ENCODE results near the gene NAT16.
"Not testable (repeated sequence)": the region's sequence is repeated elsewhere in the genome, so short reads cannot be mapped to it uniquely, and the experiment has no call there.

Gene NAT16

DNA sequence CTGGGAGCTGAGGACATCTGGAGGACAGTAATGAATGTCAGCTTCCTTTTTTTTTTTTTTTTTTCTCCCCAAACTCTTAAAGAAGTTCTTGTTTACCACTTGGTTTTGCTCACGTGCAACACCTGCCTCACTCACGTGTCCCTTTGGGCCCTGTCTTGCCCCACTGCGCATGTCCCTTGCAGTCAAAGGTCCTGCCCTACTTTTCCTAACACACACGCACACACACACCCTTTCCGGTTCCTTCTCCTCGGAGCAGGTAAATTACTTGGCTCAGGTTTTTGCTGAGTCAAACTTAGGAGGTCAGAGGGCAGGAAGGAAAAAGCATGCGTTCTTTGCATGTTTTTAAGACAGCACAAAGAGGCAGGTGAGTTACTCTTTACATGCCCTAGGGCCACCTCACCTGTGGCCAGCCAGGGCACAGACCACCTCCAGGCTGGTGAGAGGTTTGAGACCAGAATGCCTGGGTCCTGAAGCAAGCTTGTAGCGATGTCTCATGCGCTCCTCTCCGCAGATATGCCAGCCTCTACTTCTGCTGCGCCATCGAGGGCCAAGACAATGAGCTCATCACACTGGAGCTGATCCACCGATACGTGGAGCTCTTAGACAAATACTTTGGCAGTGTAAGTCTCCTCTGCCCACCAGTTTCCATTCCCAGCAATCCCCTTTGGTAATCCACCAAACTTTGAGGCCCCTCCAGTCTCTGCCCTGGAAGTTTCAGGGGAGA is 23.1 kb downstream of the NAT16 start:
- no peak for DNase-seq

DNA sequence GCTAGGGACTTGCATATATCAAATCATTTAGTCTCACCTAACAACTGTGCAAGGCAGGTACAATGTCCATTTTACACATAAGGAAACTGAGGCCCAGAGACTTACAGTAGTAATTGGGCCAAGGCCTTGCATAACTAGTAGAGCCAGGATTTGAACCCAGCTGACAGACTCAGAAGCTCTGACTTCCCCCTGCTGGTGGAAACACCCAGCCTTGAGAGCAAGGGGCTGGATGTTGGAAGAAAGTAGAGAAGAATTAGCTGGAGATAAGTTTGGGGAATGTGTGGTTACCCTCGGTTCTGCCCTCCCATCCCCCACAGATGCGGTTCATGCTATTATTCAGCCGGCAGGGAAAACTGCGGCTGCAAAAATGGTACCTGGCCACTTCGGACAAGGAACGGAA is 23.8 kb downstream of the NAT16 start:
- no peak for DNase-seq

DNA sequence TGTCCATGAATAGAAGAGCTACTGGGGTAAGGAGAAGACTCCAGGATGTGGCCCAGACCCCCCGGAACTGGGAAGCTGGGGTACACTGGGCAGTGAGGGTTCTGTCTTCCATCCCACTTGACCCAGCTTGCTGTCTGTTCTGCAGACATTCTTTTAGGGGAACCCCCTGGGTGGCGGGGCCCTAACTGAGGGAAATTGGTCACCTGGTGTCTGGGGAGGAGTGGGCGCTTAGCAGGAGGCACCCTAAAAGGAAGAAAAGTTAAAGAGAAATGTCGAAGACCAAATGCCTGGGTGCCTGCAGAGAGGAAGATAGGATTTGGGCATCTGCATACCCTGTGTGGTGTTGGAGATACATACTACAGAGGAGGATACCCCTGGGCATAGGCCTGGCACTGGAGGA is 24.8 kb downstream of the NAT16 start:
- no peak for DNase-seq

DNA sequence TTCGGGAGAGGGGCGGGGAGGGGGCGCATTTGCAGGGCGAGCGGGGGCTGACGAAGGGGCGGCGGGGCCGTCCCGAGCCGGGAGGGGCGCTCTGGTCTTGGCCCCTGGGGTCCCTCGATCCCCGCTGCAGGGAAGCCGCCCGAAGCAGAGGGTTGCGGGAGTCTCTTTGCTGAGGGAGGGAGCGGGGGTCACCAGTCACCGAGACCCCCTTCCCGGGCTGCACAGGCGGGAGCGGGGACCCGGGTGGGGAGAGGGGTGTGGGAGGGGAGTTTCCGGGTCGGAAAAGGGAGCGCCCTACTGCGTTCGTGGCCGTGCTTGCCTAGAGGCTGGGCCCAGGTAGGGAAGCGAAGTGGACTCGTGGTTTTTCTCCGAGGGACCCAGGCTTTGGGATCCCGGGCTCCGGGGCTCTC is 25.4 kb downstream of the NAT16 start:
- no peak for DNase-seq

DNA sequence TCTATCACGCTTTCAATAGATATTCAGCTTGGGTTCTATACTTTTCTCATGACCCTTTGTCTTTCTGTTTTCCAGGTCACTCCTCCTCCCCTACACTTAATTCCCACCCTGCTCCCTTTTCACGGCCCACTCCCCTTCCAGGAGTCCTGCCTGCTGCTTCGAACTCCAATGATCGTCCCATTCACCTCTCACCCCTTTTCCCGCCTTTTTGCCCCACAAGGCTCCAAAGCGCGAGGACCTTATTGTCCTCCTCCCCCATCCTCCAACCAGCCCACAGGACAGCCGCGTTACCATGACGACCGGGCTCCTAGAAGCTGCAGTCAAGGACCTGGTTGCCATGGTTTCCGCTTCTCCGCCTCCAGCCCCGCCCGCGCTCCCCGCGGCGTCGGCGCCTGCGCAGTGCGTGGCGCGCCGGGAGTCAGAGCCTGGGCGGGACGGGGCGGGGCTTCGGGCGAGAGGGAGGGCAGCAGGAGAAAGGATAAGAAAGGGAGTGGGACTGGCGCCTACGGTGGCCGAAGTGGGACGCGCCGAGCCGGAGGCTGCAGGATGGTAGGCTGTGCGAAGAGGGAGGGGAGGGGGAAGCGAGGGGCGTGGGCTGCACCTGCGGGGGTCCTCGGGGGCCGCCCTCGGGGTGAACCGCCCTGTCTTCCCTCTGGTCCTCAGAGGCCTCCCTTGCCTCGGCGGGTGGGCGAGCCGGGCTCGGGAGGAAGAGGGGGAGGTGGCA is 26.0 kb downstream of the NAT16 start, which contains the start of gene AP1S1:
TSS of gene AP1S1 (plus strand) at position 508 of the 724 bp plus-strand sequence. CDS start at position 547, 39 bp downstream.
- peak; percentile 89 for DNase-seq

DNA sequence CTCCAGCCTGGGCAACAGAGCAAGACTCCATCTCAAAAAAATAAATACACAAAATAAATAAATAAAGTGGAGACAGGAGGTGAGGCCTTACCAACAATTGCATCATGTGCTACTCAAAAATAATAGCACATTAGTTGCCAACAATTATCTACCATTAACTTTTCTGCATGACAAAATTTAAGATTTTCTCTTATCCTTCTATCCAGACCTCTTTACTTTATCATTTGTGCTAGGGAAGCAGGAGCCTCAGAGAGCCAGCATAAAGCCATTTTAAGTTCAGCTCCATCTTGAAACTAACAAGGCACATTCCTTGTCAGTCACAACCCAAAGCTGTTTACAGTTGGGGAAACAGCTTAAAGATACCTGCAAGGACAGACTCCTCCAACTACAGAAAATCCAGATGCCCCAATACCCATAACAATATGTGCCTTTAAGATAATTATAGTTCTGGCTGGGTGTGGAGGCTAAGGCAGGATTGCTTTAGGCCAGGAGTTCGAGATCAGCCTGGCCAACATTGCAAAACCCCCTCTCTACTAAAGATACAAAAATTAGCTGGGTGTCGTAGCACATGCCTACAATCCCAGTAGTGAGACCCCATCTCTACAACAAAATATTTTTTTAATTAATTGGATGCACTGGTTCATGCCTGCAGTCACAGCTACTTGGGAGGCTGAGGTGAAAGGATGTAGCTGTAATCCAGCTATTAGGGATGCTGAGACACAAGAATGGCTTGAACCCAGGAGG is 28.0 kb downstream of the NAT16 start:
- no peak for DNase-seq

DNA sequence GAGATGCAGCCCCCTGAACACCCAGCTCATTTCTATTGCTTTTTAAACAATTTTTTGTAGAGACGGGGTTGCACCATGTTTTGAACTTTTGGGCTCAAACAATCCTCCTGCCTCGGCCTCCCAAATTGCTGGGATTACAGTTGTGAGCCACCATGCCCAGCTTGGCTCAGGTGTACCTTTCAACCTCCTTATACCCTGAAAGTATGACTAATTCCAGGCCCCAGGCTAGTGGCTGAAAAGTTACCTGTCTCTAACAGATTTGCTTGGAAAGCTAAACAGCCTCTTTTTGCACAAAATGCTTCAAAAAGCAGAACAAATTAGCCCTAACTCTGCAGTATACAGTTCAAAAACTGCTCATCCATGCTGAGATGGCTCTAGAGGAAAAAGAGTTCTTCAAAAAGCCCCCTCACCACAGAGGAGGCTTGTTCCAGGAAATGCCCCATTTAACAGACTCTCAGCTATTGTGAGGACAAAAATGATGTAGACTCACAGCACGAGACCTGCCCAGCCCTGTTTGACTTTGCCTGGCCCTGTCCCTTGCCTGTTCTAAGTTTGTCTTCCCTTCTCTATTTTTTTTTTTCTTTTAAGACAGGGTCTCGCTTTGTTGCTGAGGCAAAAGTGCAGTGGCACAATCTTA is 39.2 kb downstream of the NAT16 start:
- DNase-seq: no peak

DNA sequence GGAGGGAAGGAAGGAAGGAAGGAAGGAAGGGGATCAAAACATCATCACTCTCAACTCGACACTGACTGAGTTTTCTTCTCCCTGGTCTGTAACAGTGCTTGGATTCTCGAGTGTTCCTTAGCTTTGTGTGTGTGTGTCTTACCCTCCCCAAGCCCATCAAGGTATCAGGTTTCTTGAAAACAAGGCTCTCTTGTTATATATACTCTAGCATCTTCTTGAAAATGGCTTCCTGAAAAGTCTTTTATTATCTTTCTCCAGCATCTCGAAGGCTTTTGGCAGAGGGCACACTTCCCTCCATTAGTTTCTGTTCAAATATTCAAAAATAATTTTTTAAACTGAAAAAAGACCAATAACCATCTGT is 39.8 kb downstream of the NAT16 start:
- no peak for DNase-seq

DNA sequence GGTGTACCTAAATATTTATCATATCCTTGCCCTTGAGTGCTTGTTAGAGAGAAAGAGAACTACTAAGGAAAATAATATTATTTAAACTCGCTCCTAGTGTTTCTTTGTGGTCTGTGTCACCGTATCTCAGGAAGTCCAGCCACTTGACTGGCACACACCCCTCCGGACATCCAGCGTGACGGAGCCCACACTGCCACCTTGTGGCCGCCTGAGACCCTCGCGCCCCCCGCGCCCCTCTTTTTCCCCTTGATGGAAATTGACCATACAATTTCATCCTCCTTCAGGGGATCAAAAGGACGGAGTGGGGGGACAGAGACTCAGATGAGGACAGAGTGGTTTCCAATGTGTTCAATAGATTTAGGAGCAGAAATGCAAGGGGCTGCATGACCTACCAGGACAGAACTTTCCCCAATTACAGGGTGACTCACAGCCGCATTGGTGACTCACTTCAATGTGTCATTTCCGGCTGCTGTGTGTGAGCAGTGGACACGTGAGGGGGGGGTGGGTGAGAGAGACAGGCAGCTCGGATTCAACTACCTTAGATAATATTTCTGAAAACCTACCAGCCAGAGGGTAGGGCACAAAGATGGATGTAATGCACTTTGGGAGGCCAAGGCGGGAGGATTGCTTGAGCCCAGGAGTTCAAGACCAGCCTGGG is 41.8 kb downstream of the NAT16 start:
- peak; percentile 89 for DNase-seq

DNA sequence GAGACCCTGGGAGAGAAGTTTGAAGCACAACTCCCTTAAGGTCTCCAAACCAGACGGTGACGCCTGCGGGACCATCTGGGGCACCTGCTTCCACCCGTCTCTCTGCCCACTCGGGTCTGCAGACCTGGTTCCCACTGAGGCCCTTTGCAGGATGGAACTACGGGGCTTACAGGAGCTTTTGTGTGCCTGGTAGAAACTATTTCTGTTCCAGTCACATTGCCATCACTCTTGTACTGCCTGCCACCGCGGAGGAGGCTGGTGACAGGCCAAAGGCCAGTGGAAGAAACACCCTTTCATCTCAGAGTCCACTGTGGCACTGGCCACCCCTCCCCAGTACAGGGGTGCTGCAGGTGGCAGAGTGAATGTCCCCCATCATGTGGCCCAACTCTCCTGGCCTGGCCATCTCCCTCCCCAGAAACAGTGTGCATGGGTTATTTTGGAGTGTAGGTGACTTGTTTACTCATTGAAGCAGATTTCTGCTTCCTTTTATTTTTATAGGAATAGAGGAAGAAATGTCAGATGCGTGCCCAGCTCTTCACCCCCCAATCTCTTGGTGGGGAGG is 42.4 kb downstream of the NAT16 start:
- no peak for DNase-seq

DNA sequence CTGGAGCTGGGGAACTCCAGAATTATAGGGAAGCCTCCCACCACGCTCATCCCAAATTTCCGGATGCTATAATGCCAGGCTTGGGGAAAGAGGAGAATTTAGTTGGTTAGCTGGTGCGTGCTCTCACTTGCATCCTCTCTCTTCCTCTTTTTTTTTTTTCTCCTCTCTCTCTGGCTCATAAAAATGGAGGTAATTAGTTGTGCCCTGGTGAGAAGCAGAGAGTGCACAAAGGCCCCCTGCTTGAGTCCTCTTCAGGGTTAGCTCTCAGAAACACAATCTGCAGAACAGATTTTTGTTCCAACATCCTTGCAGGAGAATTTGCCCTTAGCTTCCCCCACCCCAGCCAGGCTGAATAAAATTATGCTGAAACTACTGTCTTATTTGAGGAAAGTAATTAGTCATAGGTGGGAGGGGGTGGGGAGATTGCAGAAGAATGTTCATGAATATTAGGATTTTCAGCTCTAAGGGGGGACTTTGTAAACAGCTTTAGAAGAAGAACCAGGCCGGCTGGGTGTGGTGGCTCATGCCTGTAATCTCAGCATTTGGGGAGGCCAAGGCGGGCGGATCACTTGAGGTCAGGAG is 45.6 kb downstream of the NAT16 start:
- DNase-seq: no peak

DNA sequence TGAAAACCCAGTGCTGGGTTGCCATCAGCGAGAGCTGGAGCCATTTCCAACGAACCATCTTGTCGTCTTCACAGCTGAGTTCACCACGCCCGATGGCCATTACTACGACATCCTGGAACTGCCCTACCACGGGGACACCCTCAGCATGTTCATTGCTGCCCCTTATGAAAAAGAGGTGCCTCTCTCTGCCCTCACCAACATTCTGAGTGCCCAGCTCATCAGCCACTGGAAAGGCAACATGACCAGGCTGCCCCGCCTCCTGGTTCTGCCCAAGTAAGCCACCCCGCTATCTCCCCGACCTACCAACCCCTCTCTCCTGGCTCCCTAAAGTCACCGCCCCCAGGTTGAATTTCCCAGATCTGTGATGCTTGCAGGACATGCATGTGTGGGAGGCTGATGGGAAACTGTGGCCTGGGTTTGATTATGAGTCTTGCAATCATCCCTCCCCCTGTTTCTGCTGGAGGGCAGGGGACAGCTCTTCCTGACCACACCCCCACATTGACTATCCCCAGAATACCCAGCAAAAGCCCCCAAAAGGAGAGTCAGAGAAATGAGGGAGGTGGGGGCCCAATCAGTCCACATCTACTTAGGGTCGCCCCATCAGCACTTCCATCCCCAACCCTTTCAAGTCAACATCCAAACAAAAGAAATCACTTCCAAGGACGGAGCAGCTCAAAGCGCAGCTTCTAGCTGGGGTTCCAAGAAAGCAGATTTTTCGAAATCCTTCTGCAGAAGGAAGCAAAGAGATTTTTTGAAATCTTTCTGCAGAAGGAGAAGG is 46.3 kb downstream of the NAT16 start:
- no peak for DNase-seq

DNA sequence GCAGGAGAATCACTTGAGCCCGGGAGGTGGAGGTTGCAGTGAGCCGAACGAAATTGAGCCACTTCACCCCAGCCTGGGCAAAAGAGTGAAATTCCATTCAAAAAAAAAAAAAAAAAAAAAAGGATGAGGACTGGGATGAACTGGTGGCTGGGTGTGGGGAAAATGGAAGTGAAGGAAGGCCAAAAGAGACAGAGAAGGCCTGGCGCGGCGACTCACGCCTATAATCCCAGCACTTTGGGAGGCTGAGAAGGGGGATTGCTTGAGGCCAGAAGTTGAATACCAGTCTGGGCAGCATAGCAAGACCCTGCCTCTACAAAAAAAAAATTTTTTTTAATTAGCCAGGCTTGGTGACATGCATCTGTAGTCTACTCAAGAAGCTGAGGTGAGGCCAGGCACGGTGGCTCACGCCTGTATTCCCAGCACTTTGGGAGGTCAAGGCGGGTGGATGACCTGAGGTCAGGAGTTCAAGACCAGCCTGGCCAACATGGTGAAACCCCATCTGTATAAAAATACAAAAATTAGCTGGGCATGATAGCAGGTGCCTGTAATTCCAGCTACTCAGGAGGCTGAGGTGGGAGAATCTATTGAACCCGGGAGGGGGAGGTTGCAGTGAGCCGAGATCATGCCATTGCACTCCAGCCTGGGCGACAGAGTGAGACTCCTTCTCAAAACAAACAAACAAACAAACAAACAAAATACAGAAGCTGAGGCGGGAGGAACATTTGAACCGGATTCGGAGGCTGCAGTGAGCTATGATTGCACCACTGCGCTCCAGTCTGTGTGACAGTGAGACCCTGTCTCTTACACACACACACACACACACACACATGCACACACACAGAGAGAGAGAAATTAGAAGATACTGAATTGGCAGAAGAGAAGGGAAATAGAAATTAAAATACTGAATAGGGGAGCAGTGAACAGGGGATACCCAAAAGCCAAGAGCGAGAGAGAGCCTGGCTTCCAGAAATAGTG is 47.2 kb downstream of the NAT16 start:
- not testable (repeated sequence) for DNase-seq

DNA sequence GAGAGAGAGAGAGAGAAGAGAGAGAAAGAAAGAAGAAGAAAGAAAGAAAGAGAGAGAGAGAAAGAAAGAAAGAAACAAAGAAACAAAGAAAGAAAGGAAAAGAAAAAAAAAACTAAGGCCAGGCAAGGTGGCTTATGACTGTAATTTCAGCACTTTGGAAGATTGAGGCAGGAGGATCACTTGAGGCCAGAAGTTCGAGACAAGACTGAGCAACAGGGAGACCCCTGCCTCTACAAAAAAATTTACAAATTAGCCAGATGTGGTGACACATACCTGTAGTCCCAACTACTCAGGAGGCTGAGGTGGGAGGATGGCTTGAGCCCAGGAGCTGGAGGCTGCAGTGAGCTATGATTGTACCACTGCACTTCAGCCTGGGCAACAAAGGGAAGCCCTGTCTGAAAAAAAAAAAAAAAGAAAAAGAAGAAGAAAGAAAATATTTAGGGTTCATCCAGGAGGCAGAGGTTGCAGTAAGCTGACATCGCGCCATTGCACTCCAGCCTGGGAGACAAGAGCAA is 50.4 kb downstream of the NAT16 start:
- DNase-seq: no peak

DNA sequence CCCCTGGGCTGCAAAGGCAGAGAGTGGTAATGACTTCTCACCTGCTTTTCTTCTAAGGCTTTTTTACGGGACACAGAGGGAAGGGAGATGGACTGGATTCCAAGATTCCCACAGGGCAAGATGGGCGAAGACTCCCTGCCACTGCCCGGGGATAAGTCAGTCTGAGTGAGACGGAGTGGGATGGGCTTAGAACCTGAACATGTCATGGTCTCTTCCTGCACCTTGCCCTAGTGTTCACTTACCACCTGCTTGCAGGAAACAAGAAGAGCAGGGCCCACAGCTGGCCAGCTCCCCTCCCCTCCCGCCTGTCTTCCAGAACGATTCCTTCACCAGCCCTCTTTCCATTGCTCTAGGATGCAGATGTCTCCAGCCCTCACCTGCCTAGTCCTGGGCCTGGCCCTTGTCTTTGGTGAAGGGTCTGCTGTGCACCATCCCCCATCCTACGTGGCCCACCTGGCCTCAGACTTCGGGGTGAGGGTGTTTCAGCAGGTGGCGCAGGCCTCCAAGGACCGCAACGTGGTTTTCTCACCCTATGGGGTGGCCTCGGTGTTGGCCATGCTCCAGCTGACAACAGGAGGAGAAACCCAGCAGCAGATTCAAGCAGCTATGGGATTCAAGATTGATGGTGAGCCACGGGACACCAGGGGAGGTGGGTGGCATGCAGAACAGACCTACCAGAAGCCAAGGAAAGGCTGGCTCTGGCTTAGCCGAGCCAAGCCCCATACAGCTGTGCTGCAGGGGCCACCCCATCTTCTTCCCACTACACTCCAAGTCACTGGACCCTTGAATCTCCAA is 51.9 kb downstream of the NAT16 start:
- no peak for DNase-seq

DNA sequence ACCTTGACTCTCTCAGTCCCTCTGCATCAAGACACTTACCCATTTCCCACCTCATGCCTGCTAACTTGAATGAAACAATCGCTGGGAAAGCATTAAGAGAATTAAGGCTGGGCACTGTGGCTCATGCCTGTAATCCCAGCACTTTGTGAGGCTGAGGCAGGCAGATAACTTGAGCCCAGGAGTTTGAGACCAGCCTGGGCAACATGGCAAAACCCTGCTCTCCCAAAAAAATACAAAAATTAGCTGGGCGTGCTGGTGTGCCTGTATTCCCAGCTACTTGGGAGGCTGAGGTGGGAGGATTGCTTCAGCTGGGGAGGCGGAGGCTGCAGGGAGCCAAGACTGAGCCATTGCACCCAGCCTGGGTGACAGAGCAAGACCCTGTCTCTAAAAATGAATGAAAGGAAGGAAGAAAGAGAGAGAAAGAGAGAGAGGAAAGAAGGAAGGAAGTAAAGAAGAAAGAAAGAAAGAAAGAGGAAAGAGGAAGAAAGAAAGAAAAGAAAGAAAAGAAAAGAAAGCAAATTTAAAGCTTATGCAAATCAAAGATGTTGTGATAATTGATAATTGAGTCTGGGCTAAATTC is 52.5 kb downstream of the NAT16 start:
- DNase-seq: no peak

DNA sequence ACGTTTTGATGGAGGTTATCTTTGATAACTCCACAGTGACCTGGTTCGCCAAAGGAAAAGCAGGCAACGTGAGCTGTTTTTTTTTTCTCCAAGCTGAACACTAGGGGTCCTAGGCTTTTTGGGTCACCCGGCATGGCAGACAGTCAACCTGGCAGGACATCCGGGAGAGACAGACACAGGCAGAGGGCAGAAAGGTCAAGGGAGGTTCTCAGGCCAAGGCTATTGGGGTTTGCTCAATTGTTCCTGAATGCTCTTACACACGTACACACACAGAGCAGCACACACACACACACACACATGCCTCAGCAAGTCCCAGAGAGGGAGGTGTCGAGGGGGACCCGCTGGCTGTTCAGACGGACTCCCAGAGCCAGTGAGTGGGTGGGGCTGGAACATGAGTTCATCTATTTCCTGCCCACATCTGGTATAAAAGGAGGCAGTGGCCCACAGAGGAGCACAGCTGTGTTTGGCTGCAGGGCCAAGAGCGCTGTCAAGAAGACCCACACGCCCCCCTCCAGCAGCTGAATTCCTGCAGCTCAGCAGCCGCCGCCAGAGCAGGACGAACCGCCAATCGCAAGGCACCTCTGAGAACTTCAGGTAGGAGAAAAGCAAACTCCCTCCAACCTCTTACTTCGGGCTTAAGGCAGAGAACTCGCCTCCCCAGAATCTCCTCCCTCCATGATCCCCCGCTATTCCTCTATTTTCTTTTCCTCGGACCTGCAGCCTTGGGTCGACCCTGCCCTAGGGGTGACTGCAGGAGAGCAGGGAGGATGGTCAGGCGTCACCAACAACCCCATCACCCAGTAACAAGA is 53.2 kb downstream of the NAT16 start, which contains the start of gene SERPINE1:
TSS of gene SERPINE1 (plus strand) at position 454 of the 809 bp plus-strand sequence. CDS start 1,290 bp downstream, outside the sequence.
- peak; percentile 33 for DNase-seq

All from activated naive CD4-positive, alpha-beta T cell treated with Interleukin-2 at 50 U/mL for 16 hours (primary cell).